ENCODE results near the gene TENM4. TPM values are rescaled to one million over a fixed set of nuclear protein-coding genes. Genes with fewer than 3 reads are reported as not detected.

The TENM4 gene
- total RNA-seq, 1 donor from 2014 or later = 50.7 TPM

DNA sequence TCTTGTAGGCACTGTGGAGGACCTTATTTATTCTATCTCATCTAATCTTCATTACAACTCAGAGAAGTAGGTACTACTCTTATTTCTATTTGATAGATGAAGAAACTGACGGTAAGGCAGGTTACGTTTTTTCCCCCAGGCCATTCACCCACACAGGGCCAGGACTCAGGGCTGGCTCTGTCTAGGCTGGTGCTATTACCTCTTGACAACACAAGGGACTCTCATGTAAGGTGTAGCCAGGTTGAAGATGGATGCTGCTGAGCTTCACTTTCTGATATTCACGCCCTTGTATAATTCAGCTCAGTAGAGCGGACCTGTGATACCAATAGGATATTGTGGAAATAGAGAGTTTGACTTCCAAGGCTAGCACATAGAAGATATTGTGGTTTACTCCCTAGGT is 453.1 kb downstream of the TENM4 start:
- Mint-ChIP-seq H3K4me1 (ENCODE audit: low read depth, unreplicated experiment) (no peaks in the 10 kb centered on the region), H3K36me3 (ENCODE audit: unreplicated experiment) (no peaks in the 10 kb centered on the region), H3K4me3 (ENCODE audit: unreplicated experiment) (no peak overlapping the region), H3K27me3 (ENCODE audit: unreplicated experiment) (peaks cover 2% of the 10 kb centered on the region), H3K27ac (ENCODE audit: unreplicated experiment) (no peak overlapping the region), H3K9me3 (ENCODE audit: unreplicated experiment) (no peaks in the 10 kb centered on the region)
- no peak for TF ChIP-seq CTCF (IDR thresholded peaks at IDR 0.05; ENCODE audit: partially characterized antibody, unreplicated experiment)
- no peak for DNase-seq

DNA sequence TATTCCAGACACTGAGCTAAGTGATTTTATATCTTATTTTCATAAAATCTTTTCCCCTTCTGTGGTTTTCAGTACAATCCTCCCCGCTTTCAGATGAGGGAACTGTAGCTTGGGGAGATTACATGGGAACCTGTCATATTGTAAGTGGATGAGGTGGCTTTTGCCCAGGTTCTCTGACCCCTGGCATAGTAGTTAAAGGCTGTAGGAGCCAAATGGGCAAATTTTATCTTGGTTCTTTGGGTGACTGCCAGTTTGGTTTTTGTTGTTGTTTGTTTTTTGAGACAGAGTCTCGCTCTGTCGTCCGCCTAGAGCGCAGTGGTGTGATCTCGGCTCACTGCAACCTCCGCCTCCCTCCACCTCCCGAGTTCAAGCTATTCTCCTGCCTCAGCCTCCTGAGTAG is 454.5 kb downstream of the TENM4 start:
- no peaks in the 10 kb centered on the region for H3K9me3 Mint-ChIP-seq (ENCODE audit: unreplicated experiment)
- no peak overlapping the region for H3K4me3 Mint-ChIP-seq (ENCODE audit: unreplicated experiment)
- no peaks in the 10 kb centered on the region for H3K4me1 Mint-ChIP-seq (ENCODE audit: low read depth, unreplicated experiment)
- peaks cover 3% of the 10 kb centered on the region for H3K27me3 Mint-ChIP-seq (ENCODE audit: unreplicated experiment)
- no peak overlapping the region for H3K27ac Mint-ChIP-seq (ENCODE audit: unreplicated experiment)
- no peak for DNase-seq
- H3K36me3 Mint-ChIP-seq (ENCODE audit: unreplicated experiment) = no peaks in the 10 kb centered on the region
- no peak for TF ChIP-seq CTCF (IDR thresholded peaks at IDR 0.05; ENCODE audit: partially characterized antibody, unreplicated experiment)

DNA sequence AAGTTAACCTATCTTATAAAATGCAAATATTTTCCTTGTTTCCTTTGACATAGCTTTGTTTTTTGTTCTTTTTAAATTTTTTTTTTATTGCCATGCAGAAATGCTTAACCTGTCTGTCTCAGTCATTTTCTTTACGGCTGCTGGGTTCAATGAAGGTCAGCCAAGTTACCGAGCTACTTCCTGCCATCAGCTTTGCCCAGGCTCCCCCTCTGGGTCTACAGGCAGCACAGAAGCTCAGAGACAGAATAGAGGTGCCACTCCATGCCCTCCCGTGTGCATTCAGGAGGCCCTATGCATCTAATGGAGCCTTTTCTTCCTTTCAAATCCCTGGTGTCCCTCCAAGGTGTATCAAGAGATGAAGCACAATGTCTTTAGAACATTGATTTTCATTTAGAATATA is 455.2 kb downstream of the TENM4 start:
- no peak overlapping the region for H3K4me3 Mint-ChIP-seq (ENCODE audit: unreplicated experiment)

DNA sequence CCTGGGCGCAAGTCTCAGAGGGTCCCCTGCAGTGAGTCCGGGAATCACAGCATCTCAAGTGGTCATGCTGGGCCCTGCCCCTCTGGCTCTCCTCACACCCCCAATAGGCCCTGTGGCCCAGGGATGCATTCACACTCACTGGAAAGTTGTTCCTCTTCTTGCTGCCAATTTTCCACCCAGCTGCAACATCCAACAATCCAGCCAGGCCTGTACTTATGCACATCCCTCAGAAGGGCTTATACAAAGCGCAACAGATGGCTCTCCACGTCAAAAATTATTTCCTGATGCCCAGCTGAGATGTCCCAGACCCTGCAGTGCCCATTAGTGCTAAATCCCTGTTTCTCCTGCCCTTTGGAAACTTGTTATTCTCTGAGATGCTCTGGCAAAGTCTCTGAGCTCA is 458.4 kb downstream of the TENM4 start:
- TF ChIP-seq CTCF (IDR thresholded peaks at IDR 0.05; ENCODE audit: partially characterized antibody, unreplicated experiment) = no peak
- no peak for DNase-seq
- no peak overlapping the region for H3K4me3 Mint-ChIP-seq (ENCODE audit: unreplicated experiment)
- peaks cover 8% of the 10 kb centered on the region for H3K27me3 Mint-ChIP-seq (ENCODE audit: unreplicated experiment)
- H3K36me3 Mint-ChIP-seq (ENCODE audit: unreplicated experiment) = no peaks in the 10 kb centered on the region
- H3K27ac Mint-ChIP-seq (ENCODE audit: unreplicated experiment) = no peak overlapping the region
- no peaks in the 10 kb centered on the region for H3K4me1 Mint-ChIP-seq (ENCODE audit: low read depth, unreplicated experiment)
- peaks cover 3% of the 10 kb centered on the region for H3K9me3 Mint-ChIP-seq (ENCODE audit: unreplicated experiment)

More for the DNA sequence above, 455.2 kb downstream of the TENM4 start:
- TF ChIP-seq CTCF (IDR thresholded peaks at IDR 0.05; ENCODE audit: partially characterized antibody, unreplicated experiment) = no peak
- Mint-ChIP-seq H3K27me3 (ENCODE audit: unreplicated experiment) (peaks cover 5% of the 10 kb centered on the region), H3K36me3 (ENCODE audit: unreplicated experiment) (no peaks in the 10 kb centered on the region), H3K4me1 (ENCODE audit: low read depth, unreplicated experiment) (no peaks in the 10 kb centered on the region), H3K9me3 (ENCODE audit: unreplicated experiment) (no peaks in the 10 kb centered on the region), H3K27ac (ENCODE audit: unreplicated experiment) (no peak overlapping the region)
- no peak for DNase-seq

- H3K27ac Mint-ChIP-seq (ENCODE audit: unreplicated experiment) = no peak overlapping the region
- H3K9me3 Mint-ChIP-seq (ENCODE audit: unreplicated experiment) = peaks cover 4% of the 10 kb centered on the region
- TF ChIP-seq CTCF (IDR thresholded peaks at IDR 0.05; ENCODE audit: partially characterized antibody, unreplicated experiment) = no peak
- H3K4me1 Mint-ChIP-seq (ENCODE audit: low read depth, unreplicated experiment) = no peaks in the 10 kb centered on the region
- H3K4me3 Mint-ChIP-seq (ENCODE audit: unreplicated experiment) = no peak overlapping the region
- no peaks in the 10 kb centered on the region for H3K36me3 Mint-ChIP-seq (ENCODE audit: unreplicated experiment)
- DNase-seq = no peak
- H3K27me3 Mint-ChIP-seq (ENCODE audit: unreplicated experiment) = peaks cover 10% of the 10 kb centered on the region
These were observed 459.7 kb downstream of the TENM4 start for GRCh38 chr11:78981153-78981552.
